Measurements from ENCODE around the gene APRT. TPM values are rescaled to one million over a fixed set of nuclear protein-coding genes. Genes with fewer than 3 reads are reported as not detected.

APRT gene
- total RNA-seq, 4 donors from 2014 or later = 60.6 to 141 (median 98.6) TPM

GRCh38 chr16:88835383-88835782 lies 23.7 kb upstream of the APRT start:
- TF ChIP-seq POLR2AphosphoS5 (IDR thresholded peaks at IDR 0.05) (no peak), EP300 (IDR thresholded peaks at IDR 0.05) (no peak), POLR2A (IDR thresholded peaks at IDR 0.05; ENCODE audit: low read depth) (no peak), CTCF (IDR thresholded peaks at IDR 0.05) (no peak)
- H3K27ac ChIP-seq (replicated peaks in 1 of 4) = no peak overlapping the region
- no peaks in the 10 kb centered on the region for H3K9me3 ChIP-seq
- intact Hi-C loops (cut with DNase I) = no loop called here
- H3K36me3 ChIP-seq = peaks cover 21 to 58% (median 46%) of the 10 kb centered on the region in 4 donors
- H3K4me3 ChIP-seq = no peak overlapping the region
- no peak for DNase-seq (ENCODE audit: extremely low spot score)
- H3K27me3 ChIP-seq = no peaks in the 10 kb centered on the region
- 82% methylated on average over 9 of the region's 11 CpGs for WGBS
- H3K4me1 ChIP-seq = no peaks in the 10 kb centered on the region

- H3K9me3 ChIP-seq = no peaks in the 10 kb centered on the region
- H3K27ac ChIP-seq (replicated peaks in 1 of 4) = no peak overlapping the region
- no peak for DNase-seq (ENCODE audit: extremely low spot score)
- no peak overlapping the region for H3K4me3 ChIP-seq
- WGBS = 92% methylated on average over 10 of the region's 13 CpGs
- TF ChIP-seq CTCF (IDR thresholded peaks at IDR 0.05) (no peak), EP300 (IDR thresholded peaks at IDR 0.05) (no peak), POLR2A (IDR thresholded peaks at IDR 0.05; ENCODE audit: low read depth) (no peak), POLR2AphosphoS5 (IDR thresholded peaks at IDR 0.05) (no peak)
- no peaks in the 10 kb centered on the region for H3K27me3 ChIP-seq
- H3K4me1 ChIP-seq = no peaks in the 10 kb centered on the region
- intact Hi-C loops (cut with DNase I) = no loop called here
- H3K36me3 ChIP-seq = peaks cover 14 to 56% (median 41%) of the 10 kb centered on the region in 4 donors
Measured at GRCh38 chr16:88834670-88835069, 22.9 kb upstream of the APRT start.

GRCh38 chr16:88833086-88833485 lies 21.4 kb upstream of the APRT start:
- TF ChIP-seq EP300 (IDR thresholded peaks at IDR 0.05) (no peak), POLR2A (IDR thresholded peaks at IDR 0.05; ENCODE audit: low read depth) (no peak), POLR2AphosphoS5 (IDR thresholded peaks at IDR 0.05) (no peak), CTCF (IDR thresholded peaks at IDR 0.05) (no peak)
- H3K27me3 ChIP-seq = no peaks in the 10 kb centered on the region
- no peak overlapping the region for H3K27ac ChIP-seq (replicated peaks in 1 of 4)
- H3K4me3 ChIP-seq = no peak overlapping the region
- no peak for DNase-seq (ENCODE audit: extremely low spot score)
- H3K36me3 ChIP-seq = peaks cover 13 to 54% (median 40%) of the 10 kb centered on the region in 4 donors
- no peaks in the 10 kb centered on the region for H3K4me1 ChIP-seq
- WGBS = 93% methylated on average over 13 of the region's 13 CpGs
- intact Hi-C loops (cut with DNase I) = no loop called here
- no peaks in the 10 kb centered on the region for H3K9me3 ChIP-seq

GRCh38 chr16:88831838-88832237 lies 20.1 kb upstream of the APRT start:
- 93% methylated on average over 10 of the region's 13 CpGs for WGBS
- no peak overlapping the region for H3K27ac ChIP-seq (replicated peaks in 1 of 4)
- TF ChIP-seq POLR2AphosphoS5 (IDR thresholded peaks at IDR 0.05) (no peak), EP300 (IDR thresholded peaks at IDR 0.05) (no peak)
- H3K36me3 ChIP-seq = peaks cover 16 to 59% (median 45%) of the 10 kb centered on the region in 4 donors
- no peaks in the 10 kb centered on the region for H3K4me1 ChIP-seq
- no peak for DNase-seq (ENCODE audit: extremely low spot score)
- intact Hi-C loops (cut with DNase I) = no loop called here
- no peak overlapping the region for H3K4me3 ChIP-seq
- H3K27me3 ChIP-seq = no peaks in the 10 kb centered on the region
- H3K9me3 ChIP-seq = no peaks in the 10 kb centered on the region

- DNase-seq (ENCODE audit: extremely low spot score) = no peak
- H3K9me3 ChIP-seq = no peaks in the 10 kb centered on the region
- H3K27me3 ChIP-seq = no peaks in the 10 kb centered on the region
- peaks cover 22 to 67% (median 50%) of the 10 kb centered on the region in 4 donors for H3K36me3 ChIP-seq
- WGBS = 93% methylated on average over 7 of the region's 14 CpGs
- TF ChIP-seq POLR2A (IDR thresholded peaks at IDR 0.05; ENCODE audit: low read depth) (no peak), CTCF (IDR thresholded peaks at IDR 0.05) (no peak), EP300 (IDR thresholded peaks at IDR 0.05) (no peak), POLR2AphosphoS5 (IDR thresholded peaks at IDR 0.05) (no peak)
- H3K4me3 ChIP-seq = no peak overlapping the region
- intact Hi-C loops (cut with DNase I) = no loop called here
- H3K27ac ChIP-seq (replicated peaks in 1 of 4) = no peak overlapping the region
- H3K4me1 ChIP-seq = no peaks in the 10 kb centered on the region
Measured at GRCh38 chr16:88830783-88831182, 19.1 kb upstream of the APRT start.

All from esophagus muscularis mucosa (tissue), 4 donors.